ENCODE measurements around the gene TRIP4. TPM values are rescaled to one million over a fixed set of nuclear protein-coding genes. Genes with fewer than 3 reads are reported as not detected.
A peak's percentile ranks its signal among the peaks of the same experiment; 100 is the strongest.

TRIP4 gene
- total RNA-seq, 1 experiment from 2014 or later = 26.2 TPM

- Mint-ChIP-seq H3K27ac (ENCODE audit: unreplicated experiment) (peak within 1 kb of the TSS; percentile 95), H3K4me1 (ENCODE audit: low read depth, unreplicated experiment) (peaks cover 6% of the 10 kb centered on the region), H3K36me3 (ENCODE audit: insufficient read depth, unreplicated experiment) (peaks cover 33% of the 10 kb centered on the region), H3K27me3 (ENCODE audit: insufficient read depth, unreplicated experiment) (no peaks in the 10 kb centered on the region), H3K4me3 (ENCODE audit: unreplicated experiment) (peak within 1 kb of the TSS; percentile 90), H3K9me3 (ENCODE audit: unreplicated experiment) (no peaks in the 10 kb centered on the region)
- BruUV-seq (replicated peaks) = TSS peak; percentile 62
- peak; percentile 96 to 97 for DNase-seq
- Histone ChIP-seq H3K4me3 (ENCODE audit: low read depth, low read length) (peak within 1 kb of the TSS; percentile 50), H3K27me3 (replicated peaks; ENCODE audit: control insufficient read depth, insufficient read depth, low read length) (no peaks in the 10 kb centered on the region), H3K36me3 (ENCODE audit: control insufficient read depth, insufficient read depth, low read length) (no peaks in the 10 kb centered on the region), H3K4me1 (no peaks in the 10 kb centered on the region; the same call in none of the 2 replicates), H3K9me3 (no peaks in the 10 kb centered on the region)
- intact Hi-C loops (cut with micrococcal nuclease; ENCODE audit: unreplicated experiment) = loop anchor here (1.0 kb wide), 1 partner anchor 172 kb away; no protein-coding TSS in a partner anchor
- ChIA-PET POLR2A (interaction anchor here (0.6 kb wide), 1 partner anchor 133 kb away, joined by 3 read pairs; no protein-coding TSS in a partner anchor), CTCF (no interaction called here)
- TF ChIP-seq CTCF (IDR thresholded peaks at IDR 0.05; ENCODE audit: insufficient read depth in 1 of 2, low read depth in 1 of 2, low read length in 1 of 2, severe bottlenecking in 1 of 2, unreplicated experiment in 1 of 2) = peak in 1 of 2 experiments; percentile 5
Observed at GRCh38 chr15:64381000-64381751, 6.5 kb upstream of the TRIP4 start, which contains the start of gene PCLAF. TSS of gene PCLAF (minus strand) at chr15:64381441. CDS start at chr15:64381371, 70 bp downstream.

GRCh38 chr15:64383760-64384159, 3.9 kb upstream of the TRIP4 start:
- intact Hi-C loops (cut with micrococcal nuclease; ENCODE audit: unreplicated experiment) = no loop called here
- Mint-ChIP-seq H3K27me3 (ENCODE audit: insufficient read depth, unreplicated experiment) (no peaks in the 10 kb centered on the region), H3K9me3 (ENCODE audit: unreplicated experiment) (no peaks in the 10 kb centered on the region), H3K4me3 (ENCODE audit: unreplicated experiment) (no peak overlapping the region), H3K27ac (ENCODE audit: unreplicated experiment) (no peak overlapping the region), H3K36me3 (ENCODE audit: insufficient read depth, unreplicated experiment) (peaks cover 22% of the 10 kb centered on the region), H3K4me1 (ENCODE audit: low read depth, unreplicated experiment) (peaks cover 8% of the 10 kb centered on the region)
- DNase-seq = no peak
- no TSS peak for BruUV-seq (replicated peaks)
- peaks cover 5% of the 10 kb centered on the region; the same call in 1 of the 2 replicates for H3K4me1 ChIP-seq
- H3K27me3 ChIP-seq (replicated peaks; ENCODE audit: control insufficient read depth, insufficient read depth, low read length) = no peaks in the 10 kb centered on the region
- no peak for TF ChIP-seq CTCF (IDR thresholded peaks at IDR 0.05; ENCODE audit: insufficient read depth in 1 of 2, low read depth in 1 of 2, low read length in 1 of 2, severe bottlenecking in 1 of 2, unreplicated experiment in 1 of 2)
- no peaks in the 10 kb centered on the region for H3K36me3 ChIP-seq (ENCODE audit: control insufficient read depth, insufficient read depth, low read length)
- POLR2A ChIA-PET = no interaction called here
- H3K9me3 ChIP-seq = no peaks in the 10 kb centered on the region
- CTCF ChIA-PET = no interaction called here
- no peak overlapping the region for H3K4me3 ChIP-seq (ENCODE audit: low read depth, low read length)

GRCh38 chr15:64386291-64386690, 1.3 kb upstream of the TRIP4 start:
- POLR2A ChIA-PET = no interaction called here
- H3K27ac Mint-ChIP-seq (ENCODE audit: unreplicated experiment) = no peak overlapping the region
- H3K4me1 Mint-ChIP-seq (ENCODE audit: low read depth, unreplicated experiment) = peaks cover 7% of the 10 kb centered on the region
- no peaks in the 10 kb centered on the region for H3K9me3 Mint-ChIP-seq (ENCODE audit: unreplicated experiment)
- H3K4me3 ChIP-seq (ENCODE audit: low read depth, low read length) = no peak overlapping the region
- no peaks in the 10 kb centered on the region for H3K9me3 ChIP-seq
- TF ChIP-seq CTCF (IDR thresholded peaks at IDR 0.05; ENCODE audit: insufficient read depth in 1 of 2, low read depth in 1 of 2, low read length in 1 of 2, severe bottlenecking in 1 of 2, unreplicated experiment in 1 of 2) = no peak
- BruUV-seq (replicated peaks) = no TSS peak
- CTCF ChIA-PET = no interaction called here
- H3K36me3 ChIP-seq (ENCODE audit: control insufficient read depth, insufficient read depth, low read length) = no peaks in the 10 kb centered on the region
- H3K27me3 Mint-ChIP-seq (ENCODE audit: insufficient read depth, unreplicated experiment) = no peaks in the 10 kb centered on the region
- H3K36me3 Mint-ChIP-seq (ENCODE audit: insufficient read depth, unreplicated experiment) = peaks cover 11% of the 10 kb centered on the region
- no peaks in the 10 kb centered on the region for H3K27me3 ChIP-seq (replicated peaks; ENCODE audit: control insufficient read depth, insufficient read depth, low read length)
- intact Hi-C loops (cut with micrococcal nuclease; ENCODE audit: unreplicated experiment) = no loop called here
- no peak for DNase-seq
- peaks cover 6% of the 10 kb centered on the region; the same call in 1 of the 2 replicates for H3K4me1 ChIP-seq
- peak overlapping the region; percentile 27 for H3K4me3 Mint-ChIP-seq (ENCODE audit: unreplicated experiment)
